HT1080 (cell line): ENCODE data around the gene CAPRIN1. TPM values are rescaled to one million over a fixed set of nuclear protein-coding genes. Genes with fewer than 3 reads are reported as not detected.
"Not testable (repeated sequence)": the region's sequence is repeated elsewhere in the genome, so short reads cannot be mapped to it uniquely, and the experiment has no call there.

Experiments
- DNase-seq: peaks from one replicate; pipeline ENCODE4 v3.0.0-alpha.2; 2015; ENCODE audit warnings: low read depth
- total RNA-seq: library from RNA; depleted of rRNA; stranded (reverse); fragments of >200 nt; shearing (Covaris generic); gene quantifications from 2 replicates; pipeline ENCODE4 v1.2.3, GENCODE V29; 2014

The CAPRIN1 gene
- total RNA-seq, 1 experiment from 2014 or later = 324 TPM

- peak; percentile 17 for DNase-seq
These were observed 766 bp upstream of the CAPRIN1 start for GRCh38 chr11:34050581-34051348.

- DNase-seq = peak; percentile 81
These were observed 591 bp downstream of the CAPRIN1 start for GRCh38 chr11:34052036-34052607.

GRCh38 chr11:34052608-34053160 is 1.2 kb downstream of the CAPRIN1 start:
- no peak for DNase-seq

GRCh38 chr11:34053161-34053686 is 1.7 kb downstream of the CAPRIN1 start:
- DNase-seq = peak; percentile 73

GRCh38 chr11:34054351-34054750 is 2.8 kb downstream of the CAPRIN1 start:
- not testable (repeated sequence) for DNase-seq

GRCh38 chr11:34055218-34056000 is 3.9 kb downstream of the CAPRIN1 start:
- DNase-seq = no peak

- no peak for DNase-seq
These were observed 5.1 kb downstream of the CAPRIN1 start for GRCh38 chr11:34056672-34057071.

GRCh38 chr11:34063061-34063795 is 11.7 kb downstream of the CAPRIN1 start:
- no peak for DNase-seq

GRCh38 chr11:34064291-34064690 is 12.8 kb downstream of the CAPRIN1 start:
- no peak for DNase-seq

GRCh38 chr11:34065505-34066203 is 14.1 kb downstream of the CAPRIN1 start:
- DNase-seq = no peak

- peak; percentile 31 for DNase-seq
These were observed 15.2 kb downstream of the CAPRIN1 start for GRCh38 chr11:34066766-34067165.

GRCh38 chr11:34067383-34068065 is 16.0 kb downstream of the CAPRIN1 start:
- DNase-seq = no peak

GRCh38 chr11:34068111-34068510 is 16.6 kb downstream of the CAPRIN1 start:
- peak; percentile 57 for DNase-seq

- DNase-seq = not testable (repeated sequence)
These were observed 19.8 kb downstream of the CAPRIN1 start for GRCh38 chr11:34071306-34071705.

GRCh38 chr11:34072041-34072440 is 20.5 kb downstream of the CAPRIN1 start:
- no peak for DNase-seq

- DNase-seq = no peak
These were observed 21.3 kb downstream of the CAPRIN1 start for GRCh38 chr11:34072832-34073231.

- no peak for DNase-seq
These were observed 22.9 kb downstream of the CAPRIN1 start for GRCh38 chr11:34074391-34074790.

GRCh38 chr11:34075178-34075820 is 23.8 kb downstream of the CAPRIN1 start:
- DNase-seq = peak; percentile 77

GRCh38 chr11:34080609-34081008 is 29.1 kb downstream of the CAPRIN1 start:
- no peak for DNase-seq
